Caco-2 (cell line): ENCODE results near the gene RPS16. TPM values are rescaled to one million over a fixed set of nuclear protein-coding genes. Genes with fewer than 3 reads are reported as not detected.

Experiments used
- BruUV-seq: library from RNA; stranded (reverse); fragments of 400-500 nt; replicated peaks from 2 replicates; lab custom pipeline; 2021; lab: Mats Ljungman, UMichigan
- CTCF ChIA-PET: fragments of 300-600 bp; sonication (Branson Sonifier 250); formaldehyde crosslinking; loops from one replicate; lab custom pipeline; 2022; ENCODE audit warnings: antibody characterized with exemption; lab: Charles Lee
- POLR2A ChIA-PET: fragments of 300-600 bp; sonication (Branson Sonifier 250); formaldehyde crosslinking; loops from one replicate; lab custom pipeline; 2022; ENCODE audit warnings: antibody characterized with exemption; lab: Charles Lee
- DNase-seq, 2 experiments: peaks; one replicate each; pipeline versions ENCODE4 v3.0.0 to v3.0.0-alpha.2; 2020 to 2022
- H3K27me3 ChIP-seq: replicated peaks from 2 replicates; pipeline ENCODE4 v1.6.0; 2011; ENCODE audit warnings: low read length; ENCODE audit not compliant: control insufficient read depth, insufficient read depth
- H3K36me3 ChIP-seq: 2 replicates; pipeline ENCODE4 v1.5.1; 2011; ENCODE audit warnings: low read length; ENCODE audit not compliant: control insufficient read depth, insufficient read depth
- H3K4me1 ChIP-seq: fragments of 250-450 bp; sonication (Bioruptor Pico); 2 replicates; pipeline ENCODE4 v1.5.1; 2020; ENCODE audit warnings: mild to moderate bottlenecking
- H3K4me3 ChIP-seq: 2 replicates; pipeline ENCODE4 v1.5.1; 2011; ENCODE audit warnings: low read depth, mild to moderate bottlenecking, control low read depth, low read length
- H3K9me3 ChIP-seq: fragments of 250-450 bp; sonication (Bioruptor Pico); 2 replicates; pipeline ENCODE4 v1.5.1; 2020; ENCODE audit warnings: mild to moderate bottlenecking, moderate library complexity
- H3K27ac Mint-ChIP-seq: one replicate; pipeline ENCODE4 v1.8.0; 2022; ENCODE audit warnings: mixed read lengths; ENCODE audit not compliant: unreplicated experiment
- H3K27me3 Mint-ChIP-seq: one replicate; pipeline ENCODE4 v1.8.0; 2022; ENCODE audit warnings: mixed read lengths; ENCODE audit not compliant: insufficient read depth, unreplicated experiment
- H3K36me3 Mint-ChIP-seq: one replicate; pipeline ENCODE4 v1.8.0; 2022; ENCODE audit warnings: mild to moderate bottlenecking, mixed read lengths; ENCODE audit not compliant: insufficient read depth, unreplicated experiment
- H3K4me1 Mint-ChIP-seq: one replicate; pipeline ENCODE4 v1.8.0; 2022; ENCODE audit warnings: low read depth, mixed read lengths; ENCODE audit not compliant: unreplicated experiment
- H3K4me3 Mint-ChIP-seq: one replicate; pipeline ENCODE4 v1.8.0; 2022; ENCODE audit warnings: mild to moderate bottlenecking, moderate library complexity, mixed read lengths; ENCODE audit not compliant: unreplicated experiment
- H3K9me3 Mint-ChIP-seq: one replicate; pipeline ENCODE4 v1.8.0; 2022; ENCODE audit warnings: mixed read lengths; ENCODE audit not compliant: unreplicated experiment
- intact Hi-C: fragments of 100-400 bp; cut with micrococcal nuclease; formaldehyde crosslinking; loops from one replicate; pipeline ENCODE4 v1.10.0; 2022; ENCODE audit not compliant: unreplicated experiment
- total RNA-seq: library from RNA; stranded (reverse); gene quantifications from 2 replicates; pipeline ENCODE4 v1.2.3, GENCODE V29; 2022
- TF ChIP-seq, protein P1 (sequence below), 2 experiments: fragments of 200-600 bp in 1 of 2; IDR thresholded peaks; 1 replicate in 1 of 2; 2 replicates in 1 of 2; pipeline versions ENCODE4 v1.5.1 to v1.8.0; 2011 to 2022; ENCODE audit warnings: antibody characterized with exemption in 1 of 2, control low read depth in 1 of 2, inconsistent platforms in 1 of 2, low read depth in 1 of 2, low read length in 1 of 2, mild to moderate bottlenecking in 1 of 2, moderate library complexity in 1 of 2; ENCODE audit not compliant: insufficient read depth in 1 of 2, severe bottlenecking in 1 of 2, unreplicated experiment in 1 of 2

RPS16 gene
- total RNA-seq, 1 experiment from 2014 or later = 2,801 TPM

- Mint-ChIP-seq H3K27me3 (peaks cover 3% of the 10 kb centered on the region), H3K9me3 (no peaks in the 10 kb centered on the region), H3K4me3 (peak overlapping the region; percentile 77), H3K27ac (peak overlapping the region; percentile 90), H3K4me1 (peaks cover 43% of the 10 kb centered on the region), H3K36me3 (peaks cover 72% of the 10 kb centered on the region)
- ChIA-PET CTCF (interaction anchor here (0.6 to 4.1 kb wide), 3 partner anchors 12 to 115 kb away, joined by 6 to 17 read pairs (median 7); partner anchors contain the start of gene MED29), POLR2A (interaction anchor here (0.6 to 4.1 kb wide), 6 partner anchors 8 to 751 kb away, joined by 3 to 27 read pairs (median 4); partner anchors contain the start of gene RPS16)
- peak overlapping the region; percentile 94 for H3K4me3 ChIP-seq
- H3K36me3 ChIP-seq = peaks cover 4% of the 10 kb centered on the region; the same call in 1 of the 2 replicates
- H3K4me1 ChIP-seq = peaks cover 30% of the 10 kb centered on the region
- TF ChIP-seq, protein P1, sequence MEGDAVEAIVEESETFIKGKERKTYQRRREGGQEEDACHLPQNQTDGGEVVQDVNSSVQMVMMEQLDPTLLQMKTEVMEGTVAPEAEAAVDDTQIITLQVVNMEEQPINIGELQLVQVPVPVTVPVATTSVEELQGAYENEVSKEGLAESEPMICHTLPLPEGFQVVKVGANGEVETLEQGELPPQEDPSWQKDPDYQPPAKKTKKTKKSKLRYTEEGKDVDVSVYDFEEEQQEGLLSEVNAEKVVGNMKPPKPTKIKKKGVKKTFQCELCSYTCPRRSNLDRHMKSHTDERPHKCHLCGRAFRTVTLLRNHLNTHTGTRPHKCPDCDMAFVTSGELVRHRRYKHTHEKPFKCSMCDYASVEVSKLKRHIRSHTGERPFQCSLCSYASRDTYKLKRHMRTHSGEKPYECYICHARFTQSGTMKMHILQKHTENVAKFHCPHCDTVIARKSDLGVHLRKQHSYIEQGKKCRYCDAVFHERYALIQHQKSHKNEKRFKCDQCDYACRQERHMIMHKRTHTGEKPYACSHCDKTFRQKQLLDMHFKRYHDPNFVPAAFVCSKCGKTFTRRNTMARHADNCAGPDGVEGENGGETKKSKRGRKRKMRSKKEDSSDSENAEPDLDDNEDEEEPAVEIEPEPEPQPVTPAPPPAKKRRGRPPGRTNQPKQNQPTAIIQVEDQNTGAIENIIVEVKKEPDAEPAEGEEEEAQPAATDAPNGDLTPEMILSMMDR (IDR thresholded peaks at IDR 0.05; ENCODE audit: insufficient read depth in 1 of 2, low read depth in 1 of 2, low read length in 1 of 2, severe bottlenecking in 1 of 2, unreplicated experiment in 1 of 2) = no peak
- H3K9me3 ChIP-seq = no peaks in the 10 kb centered on the region
- DNase-seq = peak; percentile 96 to 98
- H3K27me3 ChIP-seq = no peaks in the 10 kb centered on the region
- BruUV-seq = no TSS peak
- intact Hi-C loops = no loop called here
These were observed 26.3 kb downstream of the RPS16 start for GRCh38 chr19:39409208-39410016.

DNA sequence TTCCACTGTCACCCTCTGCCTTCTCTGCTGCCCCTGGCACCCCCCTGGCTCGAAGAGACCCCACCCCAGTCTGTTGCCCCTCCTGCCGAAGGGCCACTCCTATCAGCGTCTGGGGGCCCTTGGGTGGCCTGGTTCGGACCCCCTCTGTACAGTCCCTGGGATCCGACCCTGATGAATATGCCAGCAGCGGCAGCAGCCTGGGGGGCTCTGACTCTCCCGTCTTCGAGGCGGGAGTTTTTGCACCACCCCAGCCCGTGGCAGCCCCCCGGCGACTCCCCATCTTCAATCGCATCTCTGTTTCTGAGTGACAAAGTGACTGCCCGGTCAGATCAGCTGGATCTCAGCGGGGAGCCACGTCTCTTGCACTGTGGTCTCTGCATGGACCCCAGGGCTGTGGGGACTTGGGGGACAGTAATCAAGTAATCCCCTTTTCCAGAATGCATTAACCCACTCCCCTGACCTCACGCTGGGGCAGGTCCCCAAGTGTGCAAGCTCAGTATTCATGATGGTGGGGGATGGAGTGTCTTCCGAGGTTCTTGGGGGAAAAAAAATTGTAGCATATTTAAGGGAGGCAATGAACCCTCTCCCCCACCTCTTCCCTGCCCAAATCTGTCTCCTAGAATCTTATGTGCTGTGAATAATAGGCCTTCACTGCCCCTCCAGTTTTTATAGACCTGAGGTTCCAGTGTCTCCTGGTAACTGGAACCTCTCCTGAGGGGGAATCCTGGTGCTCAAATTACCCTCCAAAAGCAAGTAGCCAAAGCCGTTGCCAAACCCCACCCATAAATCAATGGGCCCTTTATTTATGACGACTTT, 27.1 kb downstream of the RPS16 start:
- no peaks in the 10 kb centered on the region for H3K9me3 ChIP-seq
- TF ChIP-seq, protein P1 (IDR thresholded peaks at IDR 0.05; ENCODE audit: insufficient read depth in 1 of 2, low read depth in 1 of 2, low read length in 1 of 2, severe bottlenecking in 1 of 2, unreplicated experiment in 1 of 2) = no peak
- POLR2A ChIA-PET = interaction anchor here (0.6 to 4.1 kb wide), 6 partner anchors 7 to 439 kb away, joined by 3 to 27 read pairs (median 4); partner anchors contain the start of genes MED29, PAF1 and RPS16
- peaks cover 4% of the 10 kb centered on the region; the same call in 1 of the 2 replicates for H3K36me3 ChIP-seq
- peaks cover 29% of the 10 kb centered on the region for H3K4me1 ChIP-seq
- intact Hi-C loops = no loop called here
- Mint-ChIP-seq H3K27me3 (peaks cover 3% of the 10 kb centered on the region), H3K4me1 (peaks cover 38% of the 10 kb centered on the region), H3K4me3 (peak overlapping the region; percentile 77), H3K9me3 (no peaks in the 10 kb centered on the region), H3K36me3 (peaks cover 74% of the 10 kb centered on the region), H3K27ac (peak overlapping the region; percentile 90)
- BruUV-seq = TSS peak; percentile 78
- CTCF ChIA-PET = interaction anchor here (0.6 to 4.1 kb wide), 3 partner anchors 11 to 114 kb away, joined by 6 to 17 read pairs (median 7); partner anchors contain the start of gene MED29
- no peaks in the 10 kb centered on the region for H3K27me3 ChIP-seq
- DNase-seq = no peak
- H3K4me3 ChIP-seq = peak overlapping the region; percentile 94
